ENCODE measurements around the gene L2HGDH.
"Not testable (repeated sequence)": the region's sequence is repeated elsewhere in the genome, so short reads cannot be mapped to it uniquely, and the experiment has no call there.

Gene L2HGDH
- 6.2 to 6.6 reads per million in 2 experiments for total RNA-seq

GRCh38 chr14:50311972-50312733 is at the start of gene L2HGDH, which contains the start of gene DMAC2L:
Gene L2HGDH (minus strand): TSS chr14:50312229. CDS start chr14:50312150, 79 bp downstream.
Gene DMAC2L (plus strand): TSS chr14:50312324. CDS start chr14:50321488, 9,164 bp downstream.
- peak; percentile 75 for DNase-seq (ENCODE audit: low read depth)

GRCh38 chr14:50360851-50361250 is 48.8 kb upstream of the L2HGDH start:
- no peak for DNase-seq (ENCODE audit: low read depth)

GRCh38 chr14:50360093-50360492 is 48.1 kb upstream of the L2HGDH start:
- DNase-seq (ENCODE audit: low read depth), result no peak

GRCh38 chr14:50359631-50360030 is 47.6 kb upstream of the L2HGDH start:
- no peak for DNase-seq (ENCODE audit: low read depth)

GRCh38 chr14:50357753-50358395 is 45.8 kb upstream of the L2HGDH start:
- DNase-seq (ENCODE audit: low read depth), result no peak

GRCh38 chr14:50357124-50357523 is 45.1 kb upstream of the L2HGDH start:
- no peak for DNase-seq (ENCODE audit: low read depth)

GRCh38 chr14:50356283-50356682 is 44.3 kb upstream of the L2HGDH start:
- DNase-seq (ENCODE audit: low read depth), result not testable (repeated sequence)

- DNase-seq (ENCODE audit: low read depth), result no peak
Observed at GRCh38 chr14:50355692-50356091, 43.7 kb upstream of the L2HGDH start.

- DNase-seq (ENCODE audit: low read depth), result no peak
Observed at GRCh38 chr14:50354527-50354926, 42.5 kb upstream of the L2HGDH start.

- DNase-seq (ENCODE audit: low read depth), result no peak
Observed at GRCh38 chr14:50353126-50353525, 41.1 kb upstream of the L2HGDH start.

GRCh38 chr14:50352584-50352983 is 40.6 kb upstream of the L2HGDH start:
- no peak for DNase-seq (ENCODE audit: low read depth)

- no peak for DNase-seq (ENCODE audit: low read depth)
Observed at GRCh38 chr14:50350975-50351374, 38.9 kb upstream of the L2HGDH start.

- DNase-seq (ENCODE audit: low read depth), result no peak
Observed at GRCh38 chr14:50348933-50349332, 36.9 kb upstream of the L2HGDH start.

GRCh38 chr14:50347521-50347920 is 35.5 kb upstream of the L2HGDH start:
- DNase-seq (ENCODE audit: low read depth), result no peak

GRCh38 chr14:50345846-50346422 is 33.9 kb upstream of the L2HGDH start:
- no peak for DNase-seq (ENCODE audit: low read depth)

GRCh38 chr14:50344876-50345563 is 33.0 kb upstream of the L2HGDH start:
- no peak for DNase-seq (ENCODE audit: low read depth)

- DNase-seq (ENCODE audit: low read depth), result no peak
Observed at GRCh38 chr14:50344116-50344775, 32.2 kb upstream of the L2HGDH start.

- DNase-seq (ENCODE audit: low read depth), result no peak
Observed at GRCh38 chr14:50343434-50343833, 31.4 kb upstream of the L2HGDH start.

- no peak for DNase-seq (ENCODE audit: low read depth)
Observed at GRCh38 chr14:50342221-50343078, 30.4 kb upstream of the L2HGDH start.

GRCh38 chr14:50340963-50341362 is 28.9 kb upstream of the L2HGDH start:
- no peak for DNase-seq (ENCODE audit: low read depth)

- no peak for DNase-seq (ENCODE audit: low read depth)
Observed at GRCh38 chr14:50340045-50340444, 28.0 kb upstream of the L2HGDH start.
